NCI-H146 treated with DMSO at 0.1 percent for 48 hours (cell line): ENCODE results near the gene TAF1D.
"Not testable (repeated sequence)": the region's sequence is repeated elsewhere in the genome, so short reads cannot be mapped to it uniquely, and the experiment has no call there.

Source experiments
- DNase-seq: peaks from one replicate; lab custom pipeline; 2025; ENCODE audit not compliant: unreplicated experiment; lab: John Stamatoyannopoulos, UW

The TAF1D gene, protein sequence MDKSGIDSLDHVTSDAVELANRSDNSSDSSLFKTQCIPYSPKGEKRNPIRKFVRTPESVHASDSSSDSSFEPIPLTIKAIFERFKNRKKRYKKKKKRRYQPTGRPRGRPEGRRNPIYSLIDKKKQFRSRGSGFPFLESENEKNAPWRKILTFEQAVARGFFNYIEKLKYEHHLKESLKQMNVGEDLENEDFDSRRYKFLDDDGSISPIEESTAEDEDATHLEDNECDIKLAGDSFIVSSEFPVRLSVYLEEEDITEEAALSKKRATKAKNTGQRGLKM

GRCh38 chr11:93741094-93741881 is at the start of gene TAF1D, which contains the start of gene C11orf54:
Gene TAF1D (minus strand): TSS chr11:93741495. CDS start chr11:93739304, 2,191 bp downstream.
Gene C11orf54 (plus strand): TSS chr11:93741672. CDS start chr11:93747394, 5,722 bp downstream.
- peak; percentile 95 for DNase-seq

DNA sequence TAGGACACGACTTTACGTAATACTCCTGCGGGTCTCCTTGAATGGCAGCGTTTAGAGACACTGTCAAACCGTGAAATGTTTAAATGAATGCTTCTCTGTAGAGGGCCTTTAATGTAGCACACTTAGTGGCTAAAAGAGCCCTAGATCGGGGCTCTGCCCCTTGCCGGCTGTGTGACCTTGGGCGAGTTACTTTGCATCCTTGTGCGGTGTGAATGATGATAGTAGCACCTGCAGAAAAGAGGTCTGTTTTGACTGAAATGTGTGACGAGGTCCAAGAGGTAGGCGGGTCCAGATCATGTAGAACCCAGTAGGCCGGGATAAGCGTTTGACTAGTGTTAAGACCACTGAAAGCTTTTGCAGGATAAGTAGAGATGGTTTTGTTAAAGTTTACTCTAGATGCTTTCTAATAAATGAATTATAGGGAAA is 43.7 kb upstream of the TAF1D start:
- DNase-seq = peak; percentile 46

GRCh38 chr11:93784145-93784934 is 43.0 kb upstream of the TAF1D start, which contains the start of gene MED17:
Gene MED17 (plus strand): TSS chr11:93784282. CDS start chr11:93784514, 232 bp downstream.
- DNase-seq = peak; percentile 89

GRCh38 chr11:93783765-93784144 is 42.5 kb upstream of the TAF1D start:
- no peak for DNase-seq

DNA sequence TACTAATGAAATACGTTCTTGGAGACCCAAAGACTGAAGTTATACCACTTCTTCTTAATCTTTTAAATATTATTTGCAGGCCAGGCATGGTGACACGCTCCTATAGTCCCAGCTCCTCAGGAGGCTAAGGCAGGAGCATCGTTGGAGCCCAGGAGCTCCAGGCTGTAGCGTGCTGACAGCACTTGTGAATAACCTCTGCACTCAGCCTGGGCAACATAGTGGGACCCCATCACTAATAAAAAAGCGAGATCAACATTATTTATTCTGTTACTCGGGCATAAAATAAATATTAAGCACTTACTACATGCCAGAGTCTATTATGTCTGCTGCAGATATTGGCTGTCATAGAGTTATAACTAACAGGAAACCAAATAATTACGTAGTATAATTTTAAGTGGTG is 42.1 kb upstream of the TAF1D start:
- no peak for DNase-seq

DNA sequence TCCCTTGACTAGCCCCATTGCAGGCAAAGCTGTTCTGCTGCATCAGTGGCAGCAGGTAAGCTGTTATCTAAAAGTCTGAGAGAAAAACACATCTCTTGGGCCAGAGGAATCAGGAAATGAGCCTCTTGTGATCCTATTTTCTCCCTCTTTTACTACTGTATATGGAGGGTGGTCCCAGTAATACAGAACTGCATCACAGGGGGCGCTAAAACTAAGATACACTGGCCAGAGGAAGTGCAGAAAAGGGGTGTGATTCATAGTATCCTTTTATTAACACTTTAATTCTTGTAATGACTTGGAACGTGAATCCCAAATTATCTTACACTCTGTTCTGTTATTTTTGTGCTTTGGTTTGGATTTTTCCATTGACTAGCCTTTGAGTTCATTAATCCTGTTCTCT is 34.0 kb upstream of the TAF1D start:
- DNase-seq = no peak

GRCh38 chr11:93774560-93774959 is 33.3 kb upstream of the TAF1D start:
- not testable (repeated sequence) for DNase-seq

- no peak for DNase-seq
These were observed 32.4 kb upstream of the TAF1D start for GRCh38 chr11:93773601-93774200.

DNA sequence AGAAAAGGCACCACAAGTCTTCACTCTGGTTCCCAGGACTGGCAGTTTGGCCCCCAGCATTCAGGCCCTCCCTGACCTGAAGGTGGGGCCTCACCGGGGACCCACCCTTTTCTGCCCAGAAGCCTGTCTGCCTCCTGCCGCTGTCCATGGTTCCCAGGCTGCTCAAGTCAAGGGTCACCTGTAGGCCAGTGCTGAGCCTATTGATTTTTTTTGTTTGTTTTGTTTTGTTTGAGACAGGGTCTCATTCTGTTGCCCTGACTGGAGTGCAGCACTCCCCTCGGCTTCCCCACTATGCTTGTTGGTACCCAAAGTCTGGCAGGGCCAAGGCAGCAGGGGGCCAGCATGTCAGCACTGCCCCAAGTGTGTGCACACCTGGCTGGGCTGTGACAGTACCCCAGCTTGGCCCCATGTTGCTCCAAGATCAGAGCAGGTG is 31.8 kb upstream of the TAF1D start:
- DNase-seq = no peak

DNA sequence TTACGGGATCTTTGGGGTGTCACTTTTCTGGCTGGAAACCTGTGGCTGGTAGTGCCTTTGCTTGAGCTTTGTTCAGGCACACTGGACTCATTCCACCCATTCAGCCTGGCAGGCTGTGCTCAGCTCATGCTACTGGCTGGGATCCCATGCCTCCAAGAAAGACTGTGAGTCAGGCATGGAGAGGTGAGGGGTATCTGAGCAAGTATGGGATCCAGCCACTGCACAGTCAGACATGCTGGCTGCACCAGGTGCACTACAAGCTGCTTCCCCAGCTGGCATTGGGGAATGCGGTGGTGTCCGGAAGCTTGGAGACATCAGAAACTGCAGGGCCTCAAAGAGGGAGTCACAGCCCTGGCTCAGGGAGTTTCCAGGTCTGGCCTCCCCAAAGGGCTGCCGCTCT is 30.8 kb upstream of the TAF1D start:
- DNase-seq = no peak

DNA sequence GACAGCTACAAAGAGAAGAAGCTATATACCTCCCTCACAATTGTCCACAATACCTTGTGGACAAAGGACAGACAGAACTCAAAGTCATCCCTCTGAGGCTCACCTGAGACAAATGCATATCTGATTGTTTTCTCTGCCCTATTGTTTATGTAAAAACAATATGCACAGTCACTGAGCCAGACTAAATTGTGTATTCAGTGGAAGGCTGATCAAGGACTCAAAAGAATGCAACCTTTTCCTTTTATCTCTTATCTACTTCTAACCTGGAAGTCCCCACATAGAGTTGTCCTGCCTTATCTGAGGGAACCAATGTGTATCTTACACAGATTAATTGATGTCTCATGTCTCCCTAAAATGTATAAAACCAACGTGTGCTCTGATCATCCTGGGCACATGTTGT is 28.9 kb upstream of the TAF1D start:
- DNase-seq = no peak

DNA sequence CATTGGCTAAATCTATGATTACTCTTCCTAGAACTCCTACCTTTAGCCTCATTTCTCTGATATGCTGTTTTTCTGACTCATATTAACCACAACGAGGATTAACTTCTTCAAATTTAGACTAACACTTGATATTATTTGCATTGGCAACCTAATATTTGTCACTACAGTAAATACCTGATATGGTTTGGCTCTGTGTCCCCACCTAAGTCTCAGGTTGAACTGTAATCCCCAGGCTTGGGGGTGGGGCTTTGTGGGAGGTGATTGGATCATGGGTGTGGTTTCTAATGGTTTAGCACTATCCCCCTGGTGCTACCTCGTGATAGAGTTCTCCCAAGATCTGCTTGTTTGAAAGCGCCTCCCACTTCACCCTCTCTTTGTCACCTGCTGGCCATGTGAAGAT is 25.7 kb upstream of the TAF1D start:
- no peak for DNase-seq

DNA sequence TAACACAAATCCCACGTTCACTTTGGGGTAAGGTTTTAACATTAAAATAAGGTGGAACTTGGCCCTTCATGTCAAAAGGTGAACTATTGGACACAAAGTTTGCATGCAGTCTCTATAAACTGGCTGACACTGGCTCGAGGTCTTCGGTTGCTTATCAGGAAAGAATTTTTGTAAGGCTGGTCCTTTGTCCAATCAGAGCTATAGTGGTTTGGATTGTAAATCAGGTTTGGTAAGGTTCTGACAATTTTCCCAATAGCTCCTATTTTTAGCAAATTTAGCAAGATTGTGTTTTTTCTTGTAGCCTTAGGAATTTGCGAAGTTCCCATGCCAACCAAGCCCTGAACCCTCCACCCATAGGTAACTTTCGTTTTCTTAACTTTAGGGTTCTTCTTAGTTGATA is 25.2 kb upstream of the TAF1D start:
- no peak for DNase-seq

- DNase-seq = no peak
These were observed 24.3 kb upstream of the TAF1D start for GRCh38 chr11:93765551-93765950.

DNA sequence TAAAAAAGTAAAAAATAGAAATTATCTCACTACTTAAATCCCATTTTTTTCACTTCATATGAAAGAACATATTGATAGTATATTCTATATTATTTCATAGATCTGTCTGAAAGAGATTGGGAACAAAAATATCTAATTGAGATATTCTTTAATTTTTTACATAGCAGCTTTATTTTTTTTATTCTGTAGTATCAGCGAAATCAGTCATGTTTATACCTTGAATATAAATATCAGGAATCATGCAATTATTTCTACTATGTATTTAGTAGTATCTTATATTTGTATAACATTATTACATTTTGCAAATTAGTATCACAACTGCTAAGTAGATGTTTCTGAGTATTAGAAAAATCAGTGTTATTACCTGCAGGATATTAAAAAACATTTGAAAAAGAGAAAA is 20.6 kb upstream of the TAF1D start:
- DNase-seq = no peak

DNA sequence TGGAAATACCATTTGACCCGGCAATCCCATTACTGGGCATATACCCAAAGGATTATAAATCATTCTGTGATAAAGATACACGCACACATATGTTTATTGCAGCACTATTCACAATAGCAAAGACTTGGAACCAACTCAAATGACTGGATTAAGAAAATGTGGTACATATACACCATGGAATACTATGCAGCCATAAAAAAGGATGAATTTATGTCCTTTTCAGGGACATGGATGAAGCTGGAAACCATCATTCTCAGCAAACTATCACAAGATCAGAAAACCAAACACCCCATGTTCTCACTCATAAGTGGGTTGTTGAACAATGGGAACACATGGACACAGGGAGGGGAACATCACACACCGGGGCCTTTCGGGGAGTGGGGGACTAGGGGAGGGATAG is 17.8 kb upstream of the TAF1D start:
- DNase-seq = not testable (repeated sequence)

DNA sequence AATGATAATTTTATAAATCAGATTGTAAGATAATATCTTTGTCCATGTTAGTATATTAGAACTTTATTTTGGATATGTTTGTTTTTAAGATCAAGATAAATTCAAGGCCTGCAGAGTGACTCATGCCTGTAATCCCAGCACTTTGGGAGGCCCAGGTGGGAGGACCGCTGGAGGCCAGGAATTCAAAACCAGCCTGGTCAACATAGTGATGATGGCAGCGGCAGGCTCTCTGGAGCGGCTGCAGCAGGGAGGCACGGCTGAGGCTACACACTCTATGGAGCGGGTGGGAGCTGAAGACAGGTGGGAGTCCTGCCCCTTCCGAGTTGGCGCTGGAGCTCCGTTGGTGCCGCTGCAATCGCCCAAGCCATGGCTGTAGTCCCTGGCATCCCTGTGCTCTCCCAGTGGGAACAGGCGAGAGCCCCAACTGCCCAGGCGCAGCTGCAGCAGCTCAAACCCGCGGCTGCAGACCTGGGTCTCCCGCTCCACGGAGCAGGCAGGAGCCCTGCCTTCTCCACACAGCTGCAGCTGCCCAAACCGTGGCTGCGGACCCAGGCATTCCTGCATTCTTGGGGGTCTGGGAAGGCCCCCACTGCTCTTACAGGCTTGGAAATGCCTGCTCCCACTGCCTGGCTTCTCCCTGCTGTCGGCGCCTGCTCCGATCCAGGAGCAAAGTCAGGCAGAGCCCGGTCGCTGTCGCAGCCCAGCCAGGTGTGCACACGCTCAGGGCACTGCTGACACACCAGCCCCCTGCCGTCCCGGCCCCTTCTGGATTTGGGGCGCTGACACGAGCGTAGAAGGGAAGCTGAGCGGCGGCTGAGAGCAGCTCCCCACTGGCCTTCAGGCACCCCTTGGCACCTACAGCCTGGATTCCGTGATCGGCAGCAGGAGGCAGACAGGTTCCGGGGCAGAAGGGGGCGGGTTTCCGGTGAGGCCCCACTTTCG is 16.9 kb upstream of the TAF1D start:
- no peak for DNase-seq

DNA sequence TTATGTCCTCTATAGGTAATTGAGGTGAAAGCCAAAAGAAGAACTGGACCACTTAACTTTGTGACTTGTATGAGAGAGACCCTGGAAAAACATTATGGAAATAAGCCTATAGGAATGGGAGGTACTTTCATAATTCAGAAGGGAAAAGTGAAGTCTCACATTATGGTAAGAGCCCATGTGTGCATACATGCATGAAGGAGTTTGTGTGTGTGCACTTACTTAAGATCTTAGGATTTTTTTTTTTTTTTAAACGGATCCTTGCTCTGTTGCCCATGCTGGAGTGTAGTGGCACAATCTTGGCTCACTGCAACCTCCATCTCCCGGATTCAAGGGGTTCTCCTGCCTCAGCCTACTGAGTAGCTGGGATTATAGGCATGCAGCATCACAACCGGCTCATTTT is 16.0 kb upstream of the TAF1D start:
- no peak for DNase-seq

DNA sequence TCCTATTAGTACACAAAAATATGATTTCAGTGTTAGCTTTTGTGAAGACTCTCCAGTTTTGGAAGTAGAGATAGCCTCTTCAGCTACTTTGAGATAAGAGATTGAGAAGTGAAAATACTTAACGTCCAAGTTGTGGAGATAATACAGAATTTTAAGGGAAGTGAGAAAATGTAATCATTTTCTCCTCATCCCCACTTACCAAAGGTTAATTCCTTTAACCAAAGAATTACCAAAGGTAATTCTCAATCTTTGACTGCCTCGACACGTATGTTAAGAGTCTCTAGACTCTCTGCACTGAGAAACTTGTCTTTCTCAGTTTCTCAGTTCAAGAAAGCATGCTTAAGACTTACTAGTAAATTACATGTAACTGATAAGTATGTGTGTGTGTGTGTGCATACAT is 15.5 kb upstream of the TAF1D start:
- no peak for DNase-seq

DNA sequence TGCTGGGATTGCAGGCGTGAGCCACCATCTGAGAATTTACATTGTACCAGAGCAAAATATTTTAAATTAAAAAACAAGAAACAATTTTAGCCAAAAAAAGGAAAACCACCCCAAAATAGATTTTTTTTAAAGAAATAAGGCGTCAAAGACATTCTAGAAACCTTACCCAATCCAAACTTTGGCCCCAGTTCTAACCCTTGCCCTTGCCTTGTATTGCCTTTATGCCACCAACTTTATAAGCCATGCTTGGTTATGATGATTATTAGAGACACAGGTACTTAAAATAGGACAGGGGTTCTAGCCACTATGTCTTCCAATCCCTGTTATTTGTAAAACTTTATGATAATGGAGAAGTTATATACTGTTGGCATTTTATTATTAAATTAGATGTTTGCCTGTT is 11.9 kb upstream of the TAF1D start:
- DNase-seq = no peak
